IPS-NIHi11 (cell line): Measurements from ENCODE around the gene SF3A2.
"Not testable (repeated sequence)": the region's sequence is repeated elsewhere in the genome, so short reads cannot be mapped to it uniquely, and the experiment has no call there.

Experiments used
- DNase-seq: peaks from one replicate; pipeline ENCODE4 v3.0.0; 2012; ENCODE audit warnings: mixed read lengths, low spot score

Gene SF3A2, protein sequence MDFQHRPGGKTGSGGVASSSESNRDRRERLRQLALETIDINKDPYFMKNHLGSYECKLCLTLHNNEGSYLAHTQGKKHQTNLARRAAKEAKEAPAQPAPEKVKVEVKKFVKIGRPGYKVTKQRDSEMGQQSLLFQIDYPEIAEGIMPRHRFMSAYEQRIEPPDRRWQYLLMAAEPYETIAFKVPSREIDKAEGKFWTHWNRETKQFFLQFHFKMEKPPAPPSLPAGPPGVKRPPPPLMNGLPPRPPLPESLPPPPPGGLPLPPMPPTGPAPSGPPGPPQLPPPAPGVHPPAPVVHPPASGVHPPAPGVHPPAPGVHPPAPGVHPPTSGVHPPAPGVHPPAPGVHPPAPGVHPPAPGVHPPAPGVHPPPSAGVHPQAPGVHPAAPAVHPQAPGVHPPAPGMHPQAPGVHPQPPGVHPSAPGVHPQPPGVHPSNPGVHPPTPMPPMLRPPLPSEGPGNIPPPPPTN

DNA sequence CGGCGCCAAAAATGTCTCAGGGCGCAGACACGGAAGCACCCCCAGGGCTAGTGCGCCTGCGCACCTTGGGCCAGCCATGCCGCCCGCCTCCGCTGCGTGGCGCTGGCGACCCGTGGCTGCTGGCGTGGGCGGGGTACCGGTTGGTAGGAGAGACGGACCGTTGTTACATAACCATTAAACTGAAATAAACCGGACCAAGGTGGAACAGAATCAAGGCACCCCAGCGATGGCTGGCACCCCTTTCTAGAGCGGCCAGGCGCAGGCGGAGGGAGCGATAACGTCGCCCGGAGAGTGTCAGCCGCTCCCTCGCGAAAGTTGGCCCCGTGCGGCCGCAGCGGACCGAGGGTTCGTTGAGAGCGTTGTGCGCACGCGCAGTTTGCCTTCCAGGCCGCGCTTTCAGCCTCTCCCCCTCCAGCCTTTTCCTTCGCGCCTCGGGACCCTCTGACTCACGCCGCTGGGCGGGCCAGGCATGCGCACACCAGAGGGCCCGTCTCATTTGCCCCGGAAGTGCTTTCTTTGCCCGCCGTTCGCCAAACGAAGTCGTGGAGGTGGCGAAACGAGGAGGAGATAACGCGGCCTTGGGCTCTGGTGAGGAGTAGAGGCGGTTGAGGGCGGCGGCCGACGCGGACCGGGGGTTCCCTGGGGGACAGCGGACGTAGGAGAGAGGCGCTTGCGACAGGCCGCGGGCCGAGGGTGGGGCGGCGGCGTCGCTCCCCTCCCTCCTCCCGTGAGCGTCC lies at the start of gene SF3A2, which contains the start of gene PLEKHJ1:
SF3A2 (plus strand) TSS at position 511 of the 737 bp plus-strand sequence. CDS start 6,595 bp downstream, outside the sequence.
PLEKHJ1 (minus strand) TSS at position 16 of the 737 bp plus-strand sequence. CDS start 81 bp downstream, outside the sequence.
- peak; percentile 97 for DNase-seq

DNA sequence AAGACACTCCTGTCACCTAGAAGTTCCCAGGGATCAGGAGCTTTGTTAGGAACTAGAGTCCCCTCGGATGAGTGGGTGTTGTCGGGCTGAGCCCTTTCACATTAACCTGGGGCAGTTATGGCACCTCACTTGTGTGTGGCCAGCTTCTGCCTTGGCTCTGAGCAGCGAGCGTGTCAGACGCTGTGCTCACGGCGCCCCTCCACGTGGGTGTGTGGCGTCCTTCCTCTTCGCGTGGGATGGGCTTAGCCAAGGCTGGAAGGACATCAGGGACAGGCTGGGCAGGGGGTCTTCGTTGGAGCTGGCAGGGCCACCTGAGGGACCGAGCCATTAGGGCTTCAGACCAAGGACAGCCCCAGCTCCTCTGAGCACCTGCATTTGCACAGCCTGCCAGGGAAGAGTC lies 49.5 kb upstream of the SF3A2 start:
- DNase-seq = no peak

DNA sequence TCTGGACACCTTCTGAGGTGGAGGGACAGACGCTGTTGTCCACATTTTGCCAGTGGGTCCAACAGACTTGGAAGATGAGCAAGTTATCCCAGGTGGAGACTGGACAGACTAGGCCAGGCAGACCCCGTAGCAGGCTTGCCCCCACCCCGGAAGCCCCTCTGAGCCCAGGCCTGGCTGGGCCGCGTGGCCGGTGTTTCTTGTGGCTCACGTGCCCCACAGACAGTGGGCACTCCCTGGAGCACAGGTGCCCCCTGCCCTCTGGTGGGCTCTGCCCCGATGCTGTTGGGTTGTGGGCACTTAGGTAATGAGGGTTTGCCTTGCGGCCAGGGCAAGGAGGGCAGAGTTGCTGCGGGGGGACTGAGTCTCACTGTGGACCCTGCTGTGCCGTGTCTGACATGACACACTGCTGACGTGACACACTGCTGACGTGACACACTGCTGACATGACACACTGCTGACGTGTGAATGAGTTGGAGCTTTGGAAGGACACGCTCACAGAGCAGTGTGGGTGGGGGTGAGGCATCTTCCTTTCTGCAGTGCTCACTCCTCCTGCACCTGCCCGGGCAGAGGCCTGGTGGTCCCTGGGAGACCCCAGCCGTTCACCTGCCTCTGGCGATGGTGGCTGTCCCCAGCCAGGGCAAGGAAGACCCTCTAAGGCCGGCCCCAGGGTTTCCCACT lies 47.8 kb upstream of the SF3A2 start:
- DNase-seq = no peak

- DNase-seq = no peak
Measured at GRCh38 chr19:2189880-2190279, 46.7 kb upstream of the SF3A2 start.

GRCh38 chr19:2190848-2191455 lies 45.7 kb upstream of the SF3A2 start:
- no peak for DNase-seq

GRCh38 chr19:2191456-2192310 lies 44.9 kb upstream of the SF3A2 start:
- DNase-seq = no peak

- DNase-seq = no peak
Measured at GRCh38 chr19:2192862-2193261, 43.8 kb upstream of the SF3A2 start.

DNA sequence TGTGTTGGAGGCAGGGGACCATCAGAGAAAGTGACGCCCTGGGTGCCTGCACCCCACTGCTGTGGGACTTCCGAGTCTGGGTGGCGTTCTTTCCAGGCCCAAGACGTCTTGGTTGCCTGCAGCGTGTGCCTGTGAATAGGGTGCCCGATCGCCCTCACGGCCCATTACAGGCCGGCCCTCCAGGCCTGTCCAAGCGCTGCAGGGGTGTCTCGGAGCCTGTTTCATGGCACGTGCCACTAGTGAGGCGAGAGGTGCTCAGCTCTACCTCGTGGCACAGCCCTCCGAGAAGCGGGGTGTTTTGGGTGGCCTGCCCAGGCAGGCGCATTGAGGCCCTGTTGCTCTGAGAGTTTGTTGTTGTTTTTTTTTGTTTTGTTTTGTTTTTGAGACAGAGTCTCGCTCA lies 42.8 kb upstream of the SF3A2 start:
- no peak for DNase-seq

GRCh38 chr19:2194513-2195078 lies 42.0 kb upstream of the SF3A2 start:
- DNase-seq = no peak

DNA sequence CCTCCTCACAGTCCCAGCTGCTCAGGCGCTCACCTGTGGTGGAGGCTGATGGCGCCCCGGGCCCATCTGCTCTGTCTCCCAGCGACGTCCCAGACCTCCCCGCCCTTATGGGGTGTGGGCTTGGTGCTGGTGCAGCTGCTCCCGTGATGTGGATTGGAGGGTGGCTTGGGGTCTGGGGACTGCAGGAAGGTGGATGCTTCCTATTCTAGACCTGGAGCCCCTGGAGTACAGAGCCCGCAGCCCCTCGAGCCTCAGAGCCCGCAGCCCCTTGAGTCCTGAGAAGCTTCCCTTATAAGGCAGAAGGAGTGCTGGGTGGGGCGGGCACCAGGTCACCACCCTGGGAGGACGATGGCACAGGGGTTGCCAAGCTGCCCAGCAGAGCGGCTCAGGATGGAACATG lies 41.3 kb upstream of the SF3A2 start:
- DNase-seq = no peak

- no peak for DNase-seq
Measured at GRCh38 chr19:2195914-2196313, 40.7 kb upstream of the SF3A2 start.

DNA sequence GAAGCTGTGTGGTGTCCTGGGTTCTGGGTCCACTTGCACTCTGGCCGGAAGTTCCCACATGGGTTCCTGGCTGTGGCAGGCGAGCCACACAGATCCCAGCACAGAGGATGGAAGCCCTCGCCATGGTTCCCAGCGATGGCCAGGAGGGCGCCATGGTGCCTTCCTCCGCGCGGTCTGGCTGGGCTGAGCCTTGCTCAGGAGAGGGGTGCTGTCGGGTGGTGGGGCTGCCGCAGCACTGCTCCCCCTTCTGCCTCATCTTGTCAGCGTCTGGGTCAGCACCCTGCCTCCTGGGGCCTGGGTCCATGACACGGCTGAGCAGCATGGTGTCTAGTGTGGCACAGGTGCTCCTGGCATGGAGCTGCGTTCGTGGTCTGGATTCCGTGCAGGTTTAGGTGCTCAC lies 39.4 kb upstream of the SF3A2 start:
- DNase-seq = no peak

GRCh38 chr19:2198317-2198716 lies 38.3 kb upstream of the SF3A2 start:
- DNase-seq = no peak

- DNase-seq = peak; percentile 92
Measured at GRCh38 chr19:2199215-2199614, 37.4 kb upstream of the SF3A2 start.

- DNase-seq = no peak
Measured at GRCh38 chr19:2199861-2200623, 36.6 kb upstream of the SF3A2 start.

- DNase-seq = not testable (repeated sequence)
Measured at GRCh38 chr19:2200624-2201294, 35.9 kb upstream of the SF3A2 start.

GRCh38 chr19:2201473-2202148 lies 35.0 kb upstream of the SF3A2 start:
- no peak for DNase-seq

DNA sequence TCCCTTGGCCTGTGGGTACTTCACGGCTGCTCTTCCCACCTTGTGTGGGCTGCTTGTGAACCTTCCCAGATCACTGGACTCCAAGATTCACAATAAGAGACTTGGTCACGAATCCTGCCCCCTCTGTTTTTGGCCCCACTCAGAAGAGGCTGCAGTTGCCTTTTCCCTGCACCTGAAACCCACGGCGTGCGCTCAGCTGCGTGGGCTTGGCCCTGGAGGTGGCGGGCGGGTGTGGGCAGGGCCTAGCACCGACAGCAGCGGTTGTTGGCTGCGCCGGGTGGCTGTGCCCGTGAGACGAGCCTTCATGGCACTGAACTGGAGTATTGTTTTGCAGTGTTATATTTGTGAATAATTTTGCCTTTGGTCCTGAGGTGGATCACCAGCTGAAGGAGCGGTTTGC lies 34.3 kb upstream of the SF3A2 start:
- no peak for DNase-seq

GRCh38 chr19:2207008-2207407 lies 29.6 kb upstream of the SF3A2 start:
- no peak for DNase-seq
